Erythroblast (primary cell): ENCODE measurements around the gene MRPL14.

ENCODE experiments used
- DNase-seq, 2 experiments: peaks; one replicate each; lab custom pipeline; 2025; lab: John Stamatoyannopoulos, UW
- GATA1 ChIP-seq: IDR thresholded peaks from 2 replicates; pipeline ENCODE4 v1.6.1; 2011; ENCODE audit warnings: low read depth, mild to moderate bottlenecking, control low read depth, low read length, moderate library complexity
- POLR2A ChIP-seq: IDR thresholded peaks from 2 replicates; pipeline ENCODE4 v1.6.1; 2011; ENCODE audit warnings: mild to moderate bottlenecking, low read length

MRPL14 gene

GRCh38 chr6:44126320-44127149, 717 bp downstream of the MRPL14 start:
- DNase-seq, result peak; percentile 69 to 80

GRCh38 chr6:44123544-44123943, 3.7 kb downstream of the MRPL14 start:
- TF ChIP-seq GATA1 (no peak), POLR2A (no peak)
- DNase-seq, result no peak

More at GRCh38 chr6:44126320-44127149, 717 bp downstream of the MRPL14 start:
- TF ChIP-seq GATA1 (no peak), POLR2A (peak; percentile 25)

GRCh38 chr6:44122801-44123200, 4.5 kb downstream of the MRPL14 start:
- DNase-seq, result no peak
- no peak for TF ChIP-seq POLR2A
- TF ChIP-seq GATA1, result no peak

- TF ChIP-seq GATA1, result no peak
- TF ChIP-seq POLR2A, result no peak
- no peak for DNase-seq
Measured at GRCh38 chr6:44120692-44121443, 6.4 kb downstream of the MRPL14 start.

GRCh38 chr6:44119704-44120262, 7.5 kb downstream of the MRPL14 start:
- DNase-seq, result no peak
- TF ChIP-seq POLR2A (no peak), GATA1 (no peak)

GRCh38 chr6:44117397-44118128, 9.7 kb downstream of the MRPL14 start:
- no peak for TF ChIP-seq POLR2A
- no peak for TF ChIP-seq GATA1
- no peak for DNase-seq

GRCh38 chr6:44116641-44117382, 10.4 kb downstream of the MRPL14 start:
- no peak for DNase-seq
- TF ChIP-seq GATA1 (no peak), POLR2A (no peak)

GRCh38 chr6:44115866-44116265, 11.4 kb downstream of the MRPL14 start:
- no peak for TF ChIP-seq POLR2A
- TF ChIP-seq GATA1, result no peak
- no peak for DNase-seq

- no peak for TF ChIP-seq GATA1
- no peak for DNase-seq
Measured at GRCh38 chr6:44113414-44113813, 13.8 kb downstream of the MRPL14 start.

- no peak for TF ChIP-seq POLR2A
- no peak for TF ChIP-seq GATA1
- no peak for DNase-seq
Measured at GRCh38 chr6:44111434-44112417, 15.5 kb downstream of the MRPL14 start.

GRCh38 chr6:44110966-44111365, 16.3 kb downstream of the MRPL14 start:
- TF ChIP-seq POLR2A (no peak), GATA1 (no peak)
- DNase-seq, result no peak
